ENCODE data around the gene COG3.
"Not testable (repeated sequence)": the region's sequence is repeated elsewhere in the genome, so short reads cannot be mapped to it uniquely, and the experiment has no call there.

GRCh38 chr13:45419389-45419788, 45.4 kb upstream of the COG3 start:
- not testable (repeated sequence) for TF ChIP-seq POLR2A (IDR thresholded peaks at IDR 0.05; ENCODE audit: low read length); GATA1 (IDR thresholded peaks at IDR 0.05; ENCODE audit: low read depth, low read length)
